Activated CD8-positive, alpha-beta memory T cell treated with anti-CD3 and anti-CD28 coated beads for 48 hours (primary cell): Measurements from ENCODE around the gene AMACR.

ENCODE experiments used
- DNase-seq, 3 experiments: peaks; one replicate each; pipeline ENCODE4 v3.0.0-alpha.2; 2020; ENCODE audit warnings: low read depth in 2 of 3, low spot score in 2 of 3

Gene AMACR

DNA sequence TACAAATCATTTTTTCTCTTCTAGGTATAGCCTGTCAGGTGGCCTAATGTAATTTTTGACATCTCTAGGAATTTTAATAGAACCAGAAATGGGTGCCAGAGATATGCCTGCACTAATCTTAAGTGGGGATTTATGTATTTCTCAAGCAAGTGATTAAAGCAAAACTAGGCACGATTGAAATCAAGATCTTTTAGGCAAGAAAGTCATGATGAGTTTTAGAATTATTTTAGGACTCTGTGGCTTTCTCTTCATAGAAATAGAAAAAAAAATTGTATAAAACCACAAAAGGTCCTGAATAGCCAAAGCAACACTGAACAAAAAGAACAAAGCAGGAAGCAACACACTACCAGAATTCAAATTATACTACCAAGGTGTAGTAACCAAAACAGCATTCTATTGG is 952 bp upstream of the AMACR start:
- DNase-seq, result no peak

DNA sequence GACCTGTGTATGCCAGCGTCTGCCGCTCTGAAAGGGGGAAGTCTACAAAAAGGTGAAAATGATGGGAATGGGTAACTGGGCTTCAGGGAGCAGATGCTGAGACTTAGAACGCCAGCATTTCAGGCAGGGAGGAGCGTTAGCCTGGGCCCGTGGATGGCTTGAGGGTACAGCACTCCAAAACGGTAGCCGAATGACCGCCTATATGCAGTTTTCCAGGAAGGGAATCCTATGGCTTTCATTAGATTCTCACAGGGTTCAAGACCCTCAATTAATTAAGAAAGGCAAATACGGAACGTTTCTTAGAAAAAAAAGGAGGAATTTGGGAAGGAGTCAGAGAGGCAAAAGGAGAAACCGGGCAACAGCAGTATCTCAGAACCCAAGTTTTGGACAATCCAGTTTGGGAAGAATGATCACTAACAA is 639 bp downstream of the AMACR start:
- no peak for DNase-seq

DNA sequence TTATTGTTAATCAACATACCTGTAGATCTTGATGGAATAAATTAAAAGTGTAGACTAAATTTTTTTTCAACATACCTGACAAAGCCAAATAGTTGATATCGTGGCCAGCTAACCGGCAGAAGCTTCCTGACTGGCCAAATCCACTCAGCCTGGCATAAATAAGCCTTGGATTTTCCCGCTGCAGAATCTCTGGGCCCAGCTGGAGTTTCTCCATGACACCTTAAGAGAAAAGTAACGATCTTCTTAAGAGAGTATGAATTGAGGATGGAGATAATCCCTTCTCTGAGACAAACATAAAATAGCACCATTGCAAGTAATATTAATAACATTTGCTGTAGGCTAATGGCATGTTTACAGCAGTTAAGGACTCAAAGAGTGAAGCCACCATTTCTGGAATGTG is 2.2 kb downstream of the AMACR start:
- DNase-seq, result no peak

DNA sequence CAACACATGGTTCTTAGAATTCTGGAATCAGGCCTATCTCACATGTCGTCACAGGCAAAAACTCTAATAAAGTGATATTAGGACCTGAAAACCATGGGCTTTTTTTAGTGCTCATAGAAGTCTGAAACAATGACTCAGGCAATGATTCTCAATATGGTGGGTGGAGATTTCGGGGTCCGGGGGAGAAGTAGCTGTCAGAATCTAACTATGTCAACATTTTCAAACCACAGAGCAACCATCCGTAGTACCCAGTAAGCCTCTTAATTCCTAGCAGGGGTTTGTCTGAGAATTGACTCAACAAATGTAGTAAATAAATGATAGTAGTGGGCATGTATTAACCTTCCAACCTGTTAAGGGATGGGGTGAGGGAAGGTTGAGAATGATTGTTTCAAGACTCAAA is 2.6 kb downstream of the AMACR start:
- no peak for DNase-seq

DNA sequence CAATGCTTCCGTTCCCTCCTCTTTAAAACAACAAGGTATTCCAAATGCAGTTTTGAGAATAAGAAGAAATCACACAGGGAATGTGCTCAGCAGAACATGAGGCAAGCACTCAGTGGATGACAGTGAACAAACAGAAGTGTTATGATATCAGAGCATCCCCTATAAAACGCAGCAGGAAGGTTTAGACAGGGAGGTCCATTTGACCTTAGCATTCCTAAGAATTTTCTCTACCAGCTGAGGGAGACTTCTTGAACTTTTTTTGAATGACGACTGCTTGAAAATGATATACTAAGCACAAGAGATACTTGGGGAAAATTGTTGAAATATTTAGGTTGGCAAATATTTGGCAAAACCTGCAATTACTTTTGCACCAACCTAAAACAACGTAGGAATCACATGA is 3.9 kb downstream of the AMACR start:
- no peak for DNase-seq

DNA sequence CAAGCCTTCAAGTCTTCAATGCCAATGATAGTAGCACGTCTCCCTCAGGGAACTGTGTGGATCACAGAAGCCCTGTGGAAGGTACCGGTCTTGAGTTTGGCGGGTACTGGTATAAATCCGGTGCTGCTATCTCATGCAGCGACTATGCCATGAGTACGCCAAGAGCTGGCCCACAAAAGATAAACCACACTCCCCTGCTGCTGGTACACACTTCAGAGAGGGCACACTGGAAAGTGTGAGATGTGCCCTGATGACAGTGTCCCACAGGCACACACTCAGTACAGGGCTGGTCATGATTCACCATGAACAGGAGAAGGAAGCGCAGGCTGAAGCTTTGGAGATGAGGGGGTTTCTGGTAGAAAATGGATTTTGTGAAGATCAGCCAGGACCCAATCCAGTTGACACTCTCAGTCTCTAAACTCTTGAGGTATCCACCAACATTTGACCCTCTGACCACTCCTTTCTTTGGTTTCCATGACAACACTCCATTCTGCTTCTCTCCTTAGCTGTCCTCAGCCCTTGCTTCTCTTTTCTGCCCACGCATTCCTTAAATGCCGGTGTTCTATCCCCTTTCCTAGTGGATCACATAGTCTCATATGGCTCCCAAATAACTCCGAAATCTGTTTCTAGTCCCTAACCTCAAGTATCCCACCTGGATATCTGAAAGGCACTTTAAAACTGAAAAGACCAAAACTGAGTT is 5.1 kb downstream of the AMACR start:
- no peak for DNase-seq

DNA sequence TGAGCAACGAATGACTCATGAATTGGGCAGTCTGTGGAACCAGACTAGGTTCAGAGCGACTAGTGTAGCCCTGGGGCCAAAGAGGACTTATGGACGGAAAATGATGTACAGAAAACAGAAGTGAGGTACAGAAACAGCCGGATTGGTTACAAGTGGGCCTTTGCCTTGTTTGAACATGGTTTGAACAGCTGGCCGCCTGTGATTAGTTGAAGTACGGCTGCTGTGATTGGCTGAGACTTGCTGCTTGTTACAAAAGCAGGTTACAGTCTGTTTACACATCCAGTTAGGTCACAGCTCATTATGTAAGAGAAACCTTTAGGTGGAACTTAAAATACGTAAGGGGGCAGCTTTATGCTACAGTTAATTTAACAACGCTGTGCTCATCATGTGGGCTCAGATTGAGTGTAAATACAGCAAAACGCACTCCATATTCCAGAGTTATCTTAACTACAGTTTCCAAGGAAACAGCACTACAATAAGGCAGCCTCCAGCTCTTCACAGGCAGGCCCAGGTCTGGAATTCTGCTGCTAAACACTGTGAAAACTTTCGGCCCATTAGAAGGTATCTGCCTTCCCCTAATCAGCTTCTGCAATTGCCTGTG is 6.5 kb downstream of the AMACR start:
- no peak for DNase-seq

DNA sequence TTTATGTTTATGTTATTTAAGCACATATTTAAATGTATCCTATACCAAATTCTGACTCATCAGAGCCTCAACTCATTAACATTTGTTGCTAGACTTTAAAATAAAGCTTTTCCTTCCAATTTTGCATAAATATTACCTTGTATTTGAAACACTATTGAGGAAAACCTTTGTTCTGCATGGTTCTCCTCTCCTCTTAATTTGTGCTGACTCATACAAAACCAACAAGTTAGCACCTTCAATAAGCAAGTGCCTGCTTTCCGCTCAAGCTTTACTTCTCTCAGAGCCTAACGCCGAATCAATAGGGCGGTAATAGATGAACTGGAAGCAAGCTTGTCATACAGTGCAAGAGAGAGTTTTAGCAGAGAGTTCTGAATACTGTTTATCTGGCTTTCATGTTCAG is 7.9 kb downstream of the AMACR start:
- no peak for DNase-seq

DNA sequence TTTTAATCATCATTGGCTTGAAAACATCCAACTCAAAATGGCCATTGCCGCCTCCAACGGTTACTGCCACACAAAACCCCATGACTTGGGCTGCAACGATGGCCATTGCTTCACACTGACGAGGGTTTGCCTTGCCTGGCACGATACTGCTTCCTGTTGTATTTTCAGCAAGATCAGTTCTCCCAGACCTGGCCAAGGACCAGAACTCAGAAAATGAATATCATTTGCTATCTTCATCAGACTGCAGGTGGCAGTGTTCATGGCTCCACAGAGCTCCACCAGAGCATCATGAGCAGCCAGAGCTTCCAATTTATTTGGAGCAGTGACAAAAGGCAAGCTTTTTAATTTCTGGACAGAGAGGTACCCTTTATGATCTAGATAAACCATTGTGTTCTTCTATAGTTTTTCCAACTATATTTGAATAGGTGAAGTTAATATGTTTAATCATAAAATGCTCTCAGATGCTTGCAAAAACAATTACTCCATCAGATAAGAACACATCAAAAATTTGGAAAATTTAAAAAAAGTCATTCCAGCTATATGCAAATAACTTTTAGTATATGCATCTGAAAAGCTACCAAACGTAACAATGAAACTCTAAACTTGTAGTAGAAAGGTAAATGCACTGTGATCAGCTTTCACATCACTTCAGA is 10.4 kb downstream of the AMACR start:
- DNase-seq, result no peak

DNA sequence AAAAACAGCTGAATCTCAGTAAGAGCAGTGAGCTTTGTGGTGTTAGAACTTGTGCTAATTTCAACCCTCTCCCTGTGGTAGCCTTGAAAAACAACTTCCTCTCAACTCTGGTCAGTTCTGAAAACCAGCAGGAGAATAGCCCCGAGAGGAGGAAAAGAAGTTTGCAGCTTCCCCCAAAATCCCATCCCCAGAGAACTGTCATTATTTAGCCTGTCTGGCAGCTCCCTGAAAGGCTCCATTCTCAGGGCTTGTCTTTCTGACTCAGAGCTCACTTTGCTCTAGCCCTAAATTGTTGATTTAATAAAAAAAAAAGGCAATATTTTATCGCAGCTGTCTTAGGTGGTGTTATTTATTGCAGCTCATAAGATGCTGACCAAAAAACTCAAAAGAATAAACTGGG is 12.0 kb downstream of the AMACR start:
- no peak for DNase-seq

DNA sequence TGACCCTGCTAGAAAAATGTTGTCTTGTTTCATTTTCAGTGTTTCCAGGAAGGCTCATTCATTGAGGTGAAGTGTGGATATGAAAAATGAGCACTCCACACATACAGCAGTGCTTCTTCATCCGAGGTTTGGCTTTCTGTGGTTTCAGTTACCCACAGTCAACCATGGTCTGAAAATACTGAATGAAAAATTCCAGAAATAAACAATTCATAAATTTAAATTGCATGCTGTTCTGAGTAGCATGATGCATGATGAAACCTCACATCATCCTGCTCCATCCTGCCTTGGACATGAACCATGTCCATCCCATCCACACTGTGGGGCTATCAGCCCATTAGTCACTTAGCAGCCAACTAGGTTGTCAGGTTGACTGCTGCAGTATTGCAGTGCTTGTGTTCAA is 13.0 kb downstream of the AMACR start:
- no peak for DNase-seq

DNA sequence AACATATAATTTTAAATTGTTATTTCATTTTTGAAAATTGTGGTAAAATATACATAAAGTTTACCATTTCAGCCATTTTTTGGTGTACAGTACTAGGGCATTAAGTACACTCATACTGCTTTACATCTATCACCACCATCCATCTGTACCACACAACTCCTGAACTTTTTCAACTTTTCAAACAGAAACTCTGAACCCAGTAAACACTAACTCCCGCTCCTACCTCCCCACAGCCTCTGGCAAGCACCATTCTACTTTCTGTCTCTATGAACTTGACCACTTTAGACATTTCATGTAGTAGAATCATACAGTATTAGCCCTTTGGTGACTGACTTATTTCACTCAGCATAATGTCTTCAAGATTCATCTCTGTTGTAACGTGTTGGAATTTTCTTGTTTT is 15.0 kb downstream of the AMACR start:
- no peak for DNase-seq

DNA sequence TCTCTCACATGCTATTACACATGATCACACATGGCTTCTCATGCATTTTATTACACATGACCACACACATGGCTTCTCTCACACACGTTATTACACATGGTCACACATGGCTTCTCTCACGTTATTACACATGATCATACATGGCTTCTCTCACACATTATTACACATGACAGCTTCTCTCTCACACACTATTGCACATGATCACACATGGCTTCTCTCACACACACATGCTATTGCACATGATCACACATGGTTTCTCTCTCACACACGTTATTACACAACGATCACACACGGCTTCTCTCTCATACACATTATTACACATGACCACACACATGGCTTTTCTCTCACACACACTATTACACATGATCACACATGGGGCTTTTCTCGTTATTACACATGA is 22.4 kb downstream of the AMACR start:
- no peak for DNase-seq

DNA sequence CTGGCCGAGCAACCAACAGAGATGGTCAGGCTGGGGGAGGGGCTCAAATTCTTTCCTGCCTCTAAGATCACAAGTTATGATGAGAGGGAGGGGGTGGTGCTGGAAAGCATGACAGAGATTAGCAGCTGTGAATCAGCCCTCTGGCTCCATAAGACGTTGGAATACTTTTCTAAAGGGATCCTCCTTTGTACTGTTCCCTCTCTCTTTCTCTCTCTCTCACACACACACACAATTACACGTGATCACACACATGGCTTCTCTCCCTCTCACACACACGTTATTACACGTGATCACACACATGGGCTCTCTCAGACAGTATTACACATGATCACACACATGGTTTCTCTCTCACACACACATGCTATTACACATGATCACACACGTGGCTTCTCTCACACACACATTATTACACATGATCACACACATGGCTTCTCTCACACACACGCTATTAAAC is 23.2 kb downstream of the AMACR start, which contains the start of gene SLC45A2:
TSS of gene SLC45A2 (minus strand) at position 23 of the 454 bp plus-strand sequence. CDS start 110 bp downstream, outside the sequence.
- DNase-seq, result no peak

DNA sequence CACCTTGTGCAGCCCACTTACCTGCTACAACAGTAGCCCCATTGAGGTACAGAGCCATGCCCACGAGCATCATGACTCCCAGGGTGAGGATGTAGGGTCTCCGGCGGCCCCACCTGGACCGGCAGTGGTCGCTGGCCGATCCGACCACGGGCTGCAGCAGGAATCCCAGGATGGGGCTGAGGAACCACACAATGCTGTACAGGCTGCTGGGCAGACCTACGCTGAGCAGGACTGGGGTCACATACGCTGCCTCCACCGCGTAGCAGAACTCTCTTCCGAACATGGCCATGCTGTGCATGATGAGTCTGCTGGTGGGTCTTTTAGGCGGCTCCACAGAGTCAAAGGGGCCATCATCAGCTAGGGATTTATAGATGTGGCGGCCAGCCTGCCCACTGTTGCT is 23.7 kb downstream of the AMACR start:
- DNase-seq, result no peak

DNA sequence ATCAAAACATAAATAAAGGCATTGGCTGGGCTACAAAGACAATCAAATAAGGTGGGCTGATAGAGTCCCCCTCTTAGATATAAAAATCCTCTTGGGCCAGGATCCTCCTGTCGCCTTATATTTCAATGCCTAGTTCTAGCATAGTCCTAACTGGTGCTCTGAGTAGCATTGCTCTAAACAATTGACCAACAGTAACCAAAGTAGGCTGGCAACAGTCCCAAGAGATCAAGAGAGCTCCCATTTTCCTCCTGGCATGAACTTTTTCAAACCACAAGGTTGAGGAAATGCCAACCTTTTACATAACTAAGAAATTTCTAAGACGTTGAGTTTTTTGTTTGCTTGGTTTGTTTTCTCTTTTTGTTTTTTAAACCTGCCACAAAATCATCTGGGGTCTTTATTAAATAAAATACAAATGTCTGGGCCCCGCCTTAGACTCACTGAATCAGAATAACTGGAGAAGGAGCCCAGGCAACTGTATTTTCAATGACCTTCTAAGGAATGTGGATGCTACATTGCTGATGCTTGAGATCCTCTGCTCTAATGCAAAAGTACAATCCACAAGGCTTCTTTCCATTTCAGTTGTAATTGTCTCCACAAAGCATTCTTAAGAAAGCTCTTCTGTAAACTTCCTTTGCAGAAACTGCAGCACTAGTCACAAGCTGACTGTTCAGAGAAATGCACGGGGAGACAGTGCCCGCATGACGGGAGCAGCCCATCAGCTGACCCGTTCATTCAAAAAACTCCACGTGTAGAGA is 26.3 kb downstream of the AMACR start:
- DNase-seq, result no peak

DNA sequence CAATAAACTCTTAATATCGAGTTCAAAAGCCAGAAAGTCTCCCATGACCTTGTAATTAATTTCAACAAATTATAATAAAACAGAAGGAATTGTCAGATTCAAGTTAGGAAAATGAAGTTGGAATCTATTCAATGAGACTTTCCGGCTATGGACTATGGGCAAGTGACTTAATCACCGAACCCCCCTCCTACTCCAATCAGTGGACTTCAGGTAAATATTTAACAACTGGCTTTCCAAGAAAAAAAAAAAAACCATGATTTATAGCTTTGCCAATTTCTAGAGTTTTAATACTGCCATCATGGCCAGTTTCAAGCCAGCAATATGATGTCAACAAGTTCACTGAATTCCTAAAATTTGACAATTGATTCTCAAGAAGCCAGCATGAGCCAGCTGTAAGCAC is 27.8 kb downstream of the AMACR start:
- DNase-seq, result no peak

DNA sequence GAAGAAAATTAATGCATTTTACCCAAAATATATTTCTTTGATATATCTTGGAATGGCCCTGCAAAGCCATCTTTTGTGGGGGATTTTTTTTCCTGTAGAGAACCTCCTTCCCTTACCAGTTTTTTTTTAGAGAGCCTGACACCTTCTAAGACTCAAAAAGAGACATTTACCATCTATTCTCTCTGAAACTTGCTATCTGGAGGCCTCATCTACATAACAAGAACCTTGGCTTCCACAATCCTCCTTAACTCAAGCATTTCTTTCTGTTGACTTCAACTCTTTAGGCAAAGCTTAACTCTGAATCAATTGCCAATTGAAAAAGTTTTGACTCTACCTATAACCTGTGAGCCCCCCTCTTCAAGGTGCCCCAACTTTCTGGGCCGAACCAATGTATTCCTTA is 29.5 kb downstream of the AMACR start:
- DNase-seq, result no peak

DNA sequence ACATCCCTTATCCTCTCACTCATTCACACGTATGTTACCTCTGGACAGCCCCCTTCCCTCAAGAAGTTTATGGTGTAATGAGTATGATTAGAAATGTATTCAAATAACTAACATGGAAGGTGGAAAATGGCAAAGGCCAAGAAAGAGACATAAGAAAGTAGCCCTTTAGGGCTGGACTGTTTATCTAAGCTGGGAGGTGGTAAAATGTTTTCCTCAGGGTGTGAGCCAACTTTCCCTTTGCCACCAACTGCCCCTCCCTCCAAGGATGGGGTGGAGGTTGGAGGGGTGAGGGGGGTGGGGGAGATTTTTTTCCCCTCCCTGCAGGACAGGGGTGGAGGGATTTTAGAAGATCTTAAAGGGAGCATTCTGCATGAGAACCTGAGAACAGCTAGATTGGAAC is 31.5 kb downstream of the AMACR start:
- DNase-seq, result no peak

DNA sequence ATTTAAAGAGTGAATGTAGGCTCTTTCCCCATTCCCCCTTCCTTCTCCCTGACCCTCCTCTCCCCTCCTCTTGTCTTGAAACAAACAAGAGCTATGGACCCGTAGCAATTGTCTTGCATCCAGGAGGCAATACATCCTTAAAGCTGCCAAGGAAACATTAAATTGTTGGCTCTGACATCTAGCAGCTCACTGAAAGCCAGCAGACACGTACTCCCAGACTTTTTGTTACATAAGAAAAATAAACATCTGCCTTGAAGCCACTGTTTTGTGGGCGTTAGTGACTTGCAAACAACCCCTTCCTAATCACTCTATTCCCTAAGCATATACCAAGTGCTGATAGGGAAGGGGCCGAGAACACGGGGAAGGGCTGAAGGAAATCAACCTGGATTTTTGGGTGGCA is 32.0 kb downstream of the AMACR start:
- no peak for DNase-seq

DNA sequence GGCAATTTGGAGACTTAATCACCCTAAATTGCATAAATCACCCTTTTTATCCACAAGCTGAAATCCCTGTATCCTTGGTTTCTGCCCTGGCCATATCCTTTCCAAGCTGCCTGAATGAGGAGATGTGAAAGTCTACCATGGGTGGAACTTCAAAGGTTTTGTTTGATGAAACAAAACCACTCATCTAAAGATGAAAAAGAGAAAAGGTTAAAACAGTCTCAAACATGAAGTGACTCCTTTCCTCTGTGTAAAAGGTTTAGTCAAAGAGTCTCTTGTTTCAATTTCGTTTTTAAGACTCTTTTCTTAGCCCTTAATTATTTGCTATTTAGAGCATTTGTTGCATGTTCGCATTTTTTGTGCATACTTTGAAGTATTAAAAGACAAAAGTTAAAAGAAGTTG is 34.6 kb downstream of the AMACR start:
- no peak for DNase-seq
